Measurements from ENCODE around the gene RHOF. TPM values are rescaled to one million over a fixed set of nuclear protein-coding genes. Genes with fewer than 3 reads are reported as not detected.

Gene RHOF, protein sequence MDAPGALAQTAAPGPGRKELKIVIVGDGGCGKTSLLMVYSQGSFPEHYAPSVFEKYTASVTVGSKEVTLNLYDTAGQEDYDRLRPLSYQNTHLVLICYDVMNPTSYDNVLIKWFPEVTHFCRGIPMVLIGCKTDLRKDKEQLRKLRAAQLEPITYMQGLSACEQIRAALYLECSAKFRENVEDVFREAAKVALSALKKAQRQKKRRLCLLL
- total RNA-seq, result 23.8 and 25.5 TPM in 2 replicates
- long read RNA-seq, partial matches to known transcripts, result 0 of 2 reads
- long read RNA-seq, other reads (novel, unspliced or antisense), result 1 of 2 reads

DNA sequence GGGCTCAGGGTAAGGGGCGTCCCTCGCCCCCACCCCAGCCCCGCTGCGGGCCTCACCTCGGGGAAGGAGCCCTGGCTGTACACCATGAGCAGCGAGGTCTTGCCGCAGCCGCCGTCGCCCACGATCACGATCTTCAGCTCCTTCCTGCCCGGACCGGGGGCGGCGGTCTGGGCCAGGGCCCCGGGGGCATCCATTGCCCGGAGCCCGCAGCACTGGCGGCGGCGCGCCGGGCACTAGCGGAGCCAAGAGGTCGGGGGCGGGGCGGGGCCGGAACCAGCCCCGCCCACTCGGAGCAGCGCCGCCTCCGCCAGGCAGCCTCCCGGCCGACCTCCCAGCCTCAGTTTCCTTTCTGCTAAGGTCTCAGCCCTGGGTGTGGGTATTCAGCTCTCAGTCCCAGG, at the start of gene RHOF:
TSS of gene RHOF (minus strand) at position 249 of the 398 bp plus-strand sequence. CDS start at position 194, 55 bp downstream.
- peak within 1 kb of the TSS; percentile 55 for H3K27ac Mint-ChIP-seq (ENCODE audit: unreplicated experiment)
- no peaks in the 10 kb centered on the region for H3K9me3 Mint-ChIP-seq
- H3K36me3 Mint-ChIP-seq (ENCODE audit: low read depth), result peaks cover 10% of the 10 kb centered on the region
- peak within 1 kb of the TSS; percentile 87 for H3K4me3 Mint-ChIP-seq
- DNase-seq (ENCODE audit: low read depth, low spot score), result no peak
- no peak for TF ChIP-seq CTCF (conservative IDR thresholded peaks at IDR 0.05)
- peaks cover 32% of the 10 kb centered on the region for H3K27me3 Mint-ChIP-seq (ENCODE audit: low read depth)
- H3K4me1 Mint-ChIP-seq, result peaks cover 46% of the 10 kb centered on the region

GRCh38 chr12:121839993-121840761, 46.7 kb upstream of the RHOF start:
- H3K4me3 Mint-ChIP-seq, result peak overlapping the region; percentile 97
- DNase-seq (ENCODE audit: low read depth, low spot score), result no peak
- no peak for TF ChIP-seq CTCF (conservative IDR thresholded peaks at IDR 0.05)
- peak overlapping the region; percentile 96 for H3K27ac Mint-ChIP-seq (ENCODE audit: unreplicated experiment)
- peaks cover 3% of the 10 kb centered on the region for H3K9me3 Mint-ChIP-seq
- peaks cover 25% of the 10 kb centered on the region for H3K4me1 Mint-ChIP-seq
- H3K36me3 Mint-ChIP-seq (ENCODE audit: low read depth), result no peaks in the 10 kb centered on the region
- peaks cover 5% of the 10 kb centered on the region for H3K27me3 Mint-ChIP-seq (ENCODE audit: low read depth)

DNA sequence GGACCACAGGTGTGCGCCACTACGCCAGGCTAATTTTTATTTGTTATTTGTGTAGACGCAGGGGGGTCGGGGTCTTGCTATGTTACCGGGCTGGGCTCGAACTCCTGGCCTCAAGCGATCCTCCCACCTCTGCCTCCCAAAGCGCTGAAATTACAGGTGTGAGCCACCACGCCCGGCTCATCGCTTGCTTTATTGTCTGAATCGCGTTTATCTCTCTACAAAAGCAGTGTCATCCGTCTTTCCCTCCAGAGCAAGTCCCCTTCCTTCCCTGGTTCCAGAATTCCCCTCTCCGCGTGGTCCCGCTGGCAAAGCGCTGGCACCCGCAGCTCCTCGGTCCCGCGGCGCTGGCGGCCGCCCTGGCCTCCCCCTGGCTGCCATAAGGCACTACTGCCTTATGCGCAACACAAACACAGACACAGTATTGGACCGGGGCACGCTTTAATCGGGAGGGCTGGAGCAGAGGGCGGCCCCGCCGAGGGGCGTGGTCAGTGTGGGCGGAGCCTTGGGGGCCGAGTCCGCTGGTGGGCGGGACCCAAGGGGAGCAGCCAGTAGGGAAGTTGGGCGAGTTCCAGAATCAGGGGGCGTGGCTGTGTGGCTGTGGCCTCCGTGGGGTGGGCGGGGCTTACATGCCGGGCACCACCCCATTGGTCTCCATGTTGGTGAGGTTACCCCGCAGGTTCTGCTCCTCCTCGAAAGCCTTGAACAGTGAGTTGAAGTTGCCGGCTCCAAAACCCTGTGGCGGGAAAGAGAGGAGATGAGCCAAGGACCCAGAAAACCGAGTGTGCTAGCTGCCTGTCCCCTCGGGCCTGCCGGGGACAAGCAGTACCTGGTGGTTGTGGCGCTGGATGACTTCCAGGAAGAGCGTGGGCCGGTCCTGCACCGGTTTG, 45.9 kb upstream of the RHOF start:
- peaks cover 5% of the 10 kb centered on the region for H3K27me3 Mint-ChIP-seq (ENCODE audit: low read depth)
- peaks cover 25% of the 10 kb centered on the region for H3K4me1 Mint-ChIP-seq
- peaks cover 3% of the 10 kb centered on the region for H3K9me3 Mint-ChIP-seq
- TF ChIP-seq CTCF (conservative IDR thresholded peaks at IDR 0.05), result peak; percentile 52
- H3K4me3 Mint-ChIP-seq, result peak overlapping the region; percentile 97
- H3K36me3 Mint-ChIP-seq (ENCODE audit: low read depth), result no peaks in the 10 kb centered on the region
- peak overlapping the region; percentile 96 for H3K27ac Mint-ChIP-seq (ENCODE audit: unreplicated experiment)
- DNase-seq (ENCODE audit: low read depth, low spot score), result peak; percentile 100

- H3K27ac Mint-ChIP-seq (ENCODE audit: unreplicated experiment), result no peak overlapping the region
- no peak for DNase-seq (ENCODE audit: low read depth, low spot score)
- peak overlapping the region; percentile 12 for H3K4me3 Mint-ChIP-seq
- peaks cover 19% of the 10 kb centered on the region for H3K4me1 Mint-ChIP-seq
- no peaks in the 10 kb centered on the region for H3K36me3 Mint-ChIP-seq (ENCODE audit: low read depth)
- TF ChIP-seq CTCF (conservative IDR thresholded peaks at IDR 0.05), result no peak
- H3K27me3 Mint-ChIP-seq (ENCODE audit: low read depth), result peaks cover 5% of the 10 kb centered on the region
- H3K9me3 Mint-ChIP-seq, result peaks cover 3% of the 10 kb centered on the region
These were observed 44.6 kb upstream of the RHOF start for GRCh38 chr12:121838126-121838525.

GRCh38 chr12:121837680-121838079, 44.2 kb upstream of the RHOF start:
- DNase-seq (ENCODE audit: low read depth, low spot score), result no peak
- Mint-ChIP-seq H3K9me3 (peaks cover 3% of the 10 kb centered on the region), H3K27me3 (ENCODE audit: low read depth) (peaks cover 5% of the 10 kb centered on the region), H3K4me1 (peaks cover 18% of the 10 kb centered on the region), H3K36me3 (ENCODE audit: low read depth) (no peaks in the 10 kb centered on the region), H3K27ac (ENCODE audit: unreplicated experiment) (no peak overlapping the region), H3K4me3 (peak overlapping the region; percentile 35)
- TF ChIP-seq CTCF (conservative IDR thresholded peaks at IDR 0.05), result no peak
